COLO829 (cell line): ENCODE measurements around the gene PARP1.
A peak's percentile ranks its signal among the peaks of the same experiment; 100 is the strongest.
"Not testable (repeated sequence)": the region's sequence is repeated elsewhere in the genome, so short reads cannot be mapped to it uniquely, and the experiment has no call there.

Experiments
- DNase-seq: peaks from one replicate; pipeline ENCODE4 v3.0.0; 2012; ENCODE audit warnings: low spot score

The PARP1 gene

DNA sequence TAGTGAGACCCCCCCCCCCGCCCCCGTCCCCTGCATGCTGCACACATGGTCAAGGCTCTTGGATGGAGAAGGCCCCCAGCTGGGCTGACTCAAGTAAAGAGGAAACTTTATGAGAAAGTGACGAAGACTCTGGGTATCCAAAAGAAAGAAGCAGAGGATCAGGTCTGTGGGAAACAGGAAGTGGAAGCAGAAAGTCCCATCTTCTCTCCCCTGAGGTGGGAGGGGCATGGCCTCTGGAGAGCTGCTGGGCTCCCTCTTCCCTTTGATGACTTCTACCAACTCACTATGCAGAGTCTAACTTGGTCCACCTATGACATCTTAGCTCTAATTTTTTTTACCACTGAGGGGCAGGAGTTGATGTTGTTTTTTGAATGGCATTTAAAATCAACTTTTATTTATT is 56.2 kb downstream of the PARP1 start:
- no peak for DNase-seq

DNA sequence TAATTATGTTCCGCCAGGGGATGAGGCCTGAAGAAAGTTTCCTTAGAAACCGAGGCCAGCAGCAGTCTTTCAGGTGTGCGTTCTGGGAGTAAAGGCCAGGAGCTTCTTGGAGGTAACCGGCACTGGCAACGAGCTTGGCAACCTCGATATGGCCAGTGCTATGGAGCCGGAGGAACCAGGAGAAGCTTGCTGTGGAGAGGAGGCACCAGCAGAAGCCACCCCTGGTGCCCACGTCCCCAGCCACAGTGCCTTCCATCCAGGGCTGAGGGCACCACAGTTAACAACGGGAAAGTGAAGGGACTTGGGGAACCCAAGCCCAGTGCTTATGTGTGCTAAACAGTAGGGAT is 57.4 kb downstream of the PARP1 start:
- DNase-seq = no peak

DNA sequence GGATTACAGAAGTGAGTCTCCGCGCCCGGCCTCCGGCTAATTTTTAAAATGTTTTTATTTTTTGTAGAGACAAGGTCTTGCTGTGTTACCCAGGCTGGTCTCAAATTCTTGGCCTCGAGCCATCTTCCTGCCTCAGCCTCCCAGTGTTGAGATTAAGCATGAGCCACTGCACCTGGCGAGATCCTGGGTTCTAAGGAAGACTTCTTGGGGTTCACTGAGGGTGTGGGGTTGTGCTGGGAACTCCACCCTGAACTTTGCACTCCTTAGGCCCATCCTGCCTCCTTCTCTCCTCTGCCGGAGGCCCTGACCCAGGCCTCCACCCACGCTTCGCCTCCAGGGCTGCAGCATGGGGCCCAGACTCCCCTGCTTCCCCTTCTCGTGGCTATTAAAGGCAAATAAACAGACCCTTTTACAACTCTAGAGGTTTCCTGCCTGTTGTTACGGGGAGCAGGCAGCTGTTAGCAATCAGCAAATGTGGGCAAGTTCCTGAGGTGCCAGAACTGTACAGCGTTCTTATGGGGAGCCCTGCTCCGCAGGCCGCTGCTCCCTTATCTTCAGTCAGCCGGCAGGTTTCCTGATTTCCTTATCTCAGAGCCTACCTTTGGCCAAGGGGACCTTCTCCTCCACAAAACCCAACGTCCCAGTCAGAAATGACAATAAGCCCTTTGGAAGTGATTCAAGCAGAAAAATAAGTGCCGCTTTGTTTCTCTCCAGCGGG is 57.9 kb downstream of the PARP1 start:
- DNase-seq = peak; percentile 42

DNA sequence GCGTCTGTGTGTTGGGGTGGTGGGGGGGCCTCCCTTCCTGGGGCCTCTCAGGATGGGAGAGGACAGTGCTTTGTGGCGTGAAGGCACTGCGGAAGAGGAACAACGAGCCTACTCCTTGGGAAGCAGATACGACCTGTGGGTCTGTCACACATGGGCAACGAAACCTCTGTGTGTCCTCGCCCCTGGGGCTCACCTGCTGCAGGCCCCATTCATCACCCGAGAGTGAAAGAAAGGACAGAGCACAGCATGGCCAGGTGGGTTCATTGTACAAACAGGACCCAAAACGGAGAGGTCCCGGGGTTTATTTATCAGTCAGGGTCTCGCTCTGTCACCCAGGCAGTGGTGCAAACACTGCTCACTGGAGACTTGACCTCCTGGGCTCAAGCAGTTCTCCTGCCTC is 58.8 kb downstream of the PARP1 start:
- DNase-seq = no peak

DNA sequence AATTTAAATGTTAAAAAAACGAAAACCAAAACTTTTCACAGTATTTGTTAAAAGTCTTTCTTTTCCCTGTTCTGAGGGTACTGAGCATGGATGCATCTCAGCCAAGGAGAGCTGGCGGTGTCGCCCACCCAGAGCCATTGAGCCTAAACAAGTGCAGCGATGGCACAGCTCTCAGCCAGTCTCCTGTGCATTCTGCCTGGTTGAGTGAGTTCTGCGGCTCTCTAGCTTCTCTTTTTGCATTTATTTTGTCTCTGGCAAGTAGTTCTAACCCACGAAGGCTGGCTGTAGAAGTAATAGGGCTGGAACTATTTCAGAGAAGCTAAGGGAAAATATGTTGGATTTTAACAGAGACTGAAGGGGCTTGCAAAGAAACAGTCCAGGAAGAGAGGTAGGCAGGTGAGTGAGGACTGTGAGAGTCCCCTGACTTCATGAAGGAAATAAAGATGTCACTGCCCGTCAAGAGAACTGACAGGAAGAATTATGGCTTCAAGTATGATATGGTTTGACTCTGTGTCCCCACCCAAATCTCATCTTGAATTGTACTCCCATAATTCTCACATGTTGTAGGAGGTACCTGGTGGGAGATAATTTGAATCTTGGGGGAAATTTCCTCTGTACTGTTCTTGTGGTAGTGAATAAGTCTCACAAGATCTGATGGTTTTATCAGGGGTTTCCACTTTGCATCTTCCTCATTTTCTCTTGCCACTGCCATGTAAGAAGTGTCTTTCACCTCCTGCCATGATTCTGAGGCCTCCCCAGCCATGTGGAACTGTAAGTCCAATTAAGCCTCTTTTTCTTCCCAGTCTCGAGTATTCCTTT is 63.2 kb downstream of the PARP1 start:
- no peak for DNase-seq

DNA sequence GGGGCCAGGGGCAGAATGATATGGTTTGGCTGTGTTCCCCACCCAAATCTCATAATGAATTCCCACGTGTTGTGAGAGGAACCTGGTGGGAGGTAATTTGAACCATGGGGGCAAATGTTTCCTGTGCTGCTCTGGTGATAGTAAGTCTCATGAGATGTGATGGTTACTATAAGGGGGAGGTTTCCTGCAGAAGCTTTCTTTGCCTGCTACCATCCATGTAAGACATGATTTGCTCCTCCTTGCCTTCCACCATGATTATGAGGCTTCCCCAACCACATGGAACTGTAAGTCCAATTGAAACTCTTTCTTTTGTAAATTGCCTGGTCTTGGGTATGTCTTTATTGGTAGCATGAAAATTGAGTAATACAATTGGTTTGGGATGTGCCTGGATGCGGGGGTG is 65.2 kb downstream of the PARP1 start:
- no peak for DNase-seq

DNA sequence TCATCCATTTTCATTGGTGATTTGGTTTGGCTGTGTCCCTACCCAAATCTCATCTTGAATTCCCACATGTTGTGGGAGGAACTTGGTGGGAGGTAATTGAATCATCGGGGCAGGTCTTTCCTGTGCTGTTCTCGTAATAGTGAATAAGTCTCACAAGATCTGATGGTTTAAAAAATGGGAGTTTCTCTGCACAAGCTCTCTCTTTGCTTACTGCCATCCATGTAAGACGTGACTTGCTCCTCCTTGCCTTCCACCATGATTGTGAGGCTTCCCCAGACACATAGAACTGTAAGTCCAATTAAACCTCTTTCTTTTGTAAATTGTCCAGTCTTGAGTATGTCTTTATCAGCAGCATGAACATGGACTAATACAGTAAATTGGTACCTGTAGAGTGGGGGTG is 67.8 kb downstream of the PARP1 start:
- DNase-seq = not testable (repeated sequence)

DNA sequence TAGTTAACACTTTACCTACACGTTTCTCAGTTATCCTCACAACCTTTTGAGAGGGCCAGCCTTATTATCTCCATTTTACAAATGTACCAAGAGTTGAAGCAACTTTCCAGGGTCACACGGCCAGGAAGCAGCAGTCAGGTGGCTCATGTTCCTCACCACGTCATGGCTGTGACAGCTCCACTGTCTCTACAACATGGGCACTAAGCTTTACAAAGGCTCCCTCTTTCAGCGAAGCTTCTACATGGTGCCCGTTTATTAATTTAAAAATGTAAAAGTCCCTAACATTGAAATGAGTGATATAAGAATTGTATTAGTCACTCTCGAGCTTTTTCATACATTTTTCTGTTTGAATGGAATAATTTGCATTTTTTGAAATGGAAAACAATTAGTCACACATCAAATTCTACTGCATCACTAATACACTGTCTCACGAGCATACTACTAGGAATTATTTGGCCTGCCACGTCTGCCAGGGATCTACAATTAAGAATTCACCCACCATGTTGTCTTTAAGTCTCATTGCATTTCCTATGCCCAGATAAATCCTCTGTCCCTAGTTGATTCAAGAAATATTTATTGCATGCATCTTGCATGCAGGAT is 70.5 kb downstream of the PARP1 start:
- no peak for DNase-seq

DNA sequence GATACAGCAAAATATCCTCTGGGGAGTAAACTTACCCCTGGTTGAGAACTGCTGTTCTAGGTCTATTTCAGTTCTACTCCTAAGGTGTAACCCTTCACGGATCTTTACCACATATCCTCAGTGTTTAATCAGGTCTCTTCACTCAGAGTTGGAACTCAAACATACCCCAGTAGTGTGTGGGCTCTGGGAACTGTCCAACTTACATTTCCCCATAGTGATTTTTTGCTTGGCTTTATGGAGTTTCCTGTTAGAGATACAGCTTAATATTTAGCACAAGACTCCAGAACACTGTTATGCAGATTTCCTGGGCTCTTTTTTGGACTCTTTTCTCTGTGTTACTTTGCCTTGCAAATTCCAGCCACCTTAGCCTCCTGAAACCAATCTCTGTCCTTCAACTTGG is 72.2 kb downstream of the PARP1 start:
- DNase-seq = no peak

DNA sequence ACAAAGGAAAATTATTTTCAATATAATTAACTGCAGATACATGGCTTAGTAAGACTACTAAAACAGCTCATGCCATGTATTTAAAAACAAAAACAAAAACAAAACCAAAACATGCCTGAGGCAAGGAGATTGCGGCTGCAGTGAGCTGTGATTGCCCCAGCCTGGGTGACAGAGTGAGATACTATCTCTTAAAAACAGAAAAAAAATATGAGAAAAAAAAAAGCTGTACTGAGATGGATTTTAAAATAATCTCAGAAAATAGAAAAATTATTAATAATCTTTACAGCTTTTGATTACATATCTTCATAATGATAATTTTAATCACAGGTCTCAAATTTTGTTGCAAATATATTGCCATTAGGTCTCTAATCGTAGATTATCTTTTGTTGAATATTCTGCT is 74.9 kb downstream of the PARP1 start:
- no peak for DNase-seq

DNA sequence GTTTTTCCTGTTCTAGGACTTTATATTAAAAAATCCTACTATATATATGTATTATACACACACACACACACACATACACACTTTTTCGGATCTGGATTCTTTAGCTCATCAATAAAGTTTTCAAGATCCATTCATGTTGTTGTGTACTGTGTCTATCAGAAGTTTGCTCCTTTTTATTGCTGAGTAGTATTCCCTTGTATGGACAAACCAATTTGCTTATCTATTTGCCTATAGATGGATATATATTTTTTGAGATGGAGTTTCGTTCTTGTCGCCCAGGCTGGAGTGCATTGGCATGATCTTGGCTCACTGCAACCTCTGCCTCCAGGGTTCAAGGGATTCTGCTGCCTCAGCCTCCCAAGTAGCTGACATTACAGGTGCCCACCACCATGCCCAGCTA is 78.7 kb downstream of the PARP1 start:
- no peak for DNase-seq

DNA sequence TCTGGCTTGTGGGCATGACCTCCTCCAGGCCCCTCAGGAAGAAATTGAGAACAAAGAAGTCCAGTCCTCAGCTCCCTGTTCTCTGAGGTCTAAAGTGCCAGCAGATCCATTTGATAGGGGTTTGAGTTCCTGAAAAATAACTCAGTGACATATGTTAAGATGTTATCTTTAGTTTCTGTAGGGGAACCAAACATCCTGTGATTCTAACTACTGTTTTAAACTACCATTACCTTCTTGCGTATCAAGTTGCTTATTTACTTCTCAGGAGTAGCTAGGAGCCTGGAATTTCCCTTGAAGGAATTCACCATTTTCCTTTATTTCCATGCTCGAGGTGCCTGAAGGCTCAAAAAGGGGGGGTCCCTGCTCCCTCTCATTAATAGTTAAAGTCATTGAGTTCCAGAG is 80.1 kb downstream of the PARP1 start:
- DNase-seq = no peak

DNA sequence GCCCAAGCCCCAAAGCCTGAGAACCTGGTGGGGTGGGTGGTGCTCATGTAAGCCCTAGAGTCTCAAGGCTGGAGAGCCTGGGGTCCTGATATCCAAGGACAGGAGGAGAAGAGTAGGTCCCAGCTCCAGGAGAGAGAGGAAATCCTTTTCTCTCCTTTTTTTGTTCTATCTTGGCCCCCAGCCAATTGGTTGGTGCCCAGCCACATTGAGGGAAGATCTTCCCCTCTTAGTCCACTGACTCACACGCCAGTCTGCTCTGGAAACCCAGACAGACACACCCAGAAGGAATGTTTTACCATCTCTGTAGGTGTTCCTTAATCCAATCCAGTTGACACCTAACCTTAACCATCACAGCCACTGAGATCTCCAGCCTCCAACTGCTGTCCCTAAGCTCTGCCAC is 82.7 kb downstream of the PARP1 start:
- DNase-seq = no peak

DNA sequence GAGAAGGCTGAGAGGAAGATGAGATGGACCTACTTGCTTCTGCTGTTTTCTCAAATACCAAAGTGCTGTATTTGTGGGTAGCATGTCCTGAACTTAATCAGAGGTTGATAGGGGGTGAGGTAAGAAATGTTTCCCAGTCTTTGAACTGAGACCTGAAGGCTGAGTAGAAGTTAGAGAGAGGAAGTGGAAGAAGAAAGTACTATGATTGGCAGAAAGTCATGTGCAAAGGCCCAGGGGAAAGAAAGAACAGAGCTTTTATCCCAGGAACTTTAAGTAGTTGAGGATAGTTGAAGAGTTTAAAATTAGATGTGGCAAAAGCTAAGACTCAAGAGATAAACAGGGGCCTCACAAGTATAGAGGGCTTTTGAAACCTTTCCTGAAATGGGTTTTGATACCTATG is 83.4 kb downstream of the PARP1 start:
- DNase-seq = no peak

DNA sequence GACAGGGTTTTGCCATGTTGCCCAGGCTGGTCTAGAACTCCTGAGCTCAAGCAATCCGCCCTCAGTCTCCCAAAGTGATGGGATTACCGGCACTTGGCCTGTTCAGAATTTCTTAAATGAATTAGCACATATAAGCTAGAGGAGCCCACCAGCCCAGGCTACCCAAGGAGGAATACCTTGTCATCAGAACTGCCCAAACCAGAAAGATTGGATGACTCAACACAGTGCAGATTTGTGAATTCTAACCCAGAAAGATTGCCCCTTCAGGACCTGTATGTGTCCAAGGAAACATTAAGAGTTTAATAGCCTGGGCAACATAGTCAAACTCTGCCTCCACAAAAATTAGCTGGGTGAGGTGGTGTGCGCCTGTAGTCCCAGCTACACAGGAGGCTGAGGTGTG is 84.9 kb downstream of the PARP1 start:
- no peak for DNase-seq

DNA sequence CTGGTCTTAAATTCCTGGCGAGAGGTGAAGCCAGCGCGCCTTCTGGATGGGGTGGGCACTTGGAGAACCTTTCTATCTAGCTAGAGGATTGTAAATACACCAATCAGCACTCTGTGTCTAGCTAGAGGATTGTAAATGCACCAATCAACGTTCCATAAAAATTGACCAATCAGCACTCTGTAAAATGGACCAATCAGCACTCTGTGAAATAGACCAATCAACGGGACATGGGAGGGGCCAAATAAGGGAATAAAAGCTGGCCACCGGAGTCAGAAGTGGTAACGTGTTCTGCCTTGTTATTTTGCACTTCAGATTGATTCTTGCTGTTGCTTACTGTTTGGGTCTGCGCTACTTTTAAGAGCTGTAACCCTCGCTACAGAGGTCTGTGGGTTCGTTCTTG is 87.0 kb downstream of the PARP1 start:
- no peak for DNase-seq

DNA sequence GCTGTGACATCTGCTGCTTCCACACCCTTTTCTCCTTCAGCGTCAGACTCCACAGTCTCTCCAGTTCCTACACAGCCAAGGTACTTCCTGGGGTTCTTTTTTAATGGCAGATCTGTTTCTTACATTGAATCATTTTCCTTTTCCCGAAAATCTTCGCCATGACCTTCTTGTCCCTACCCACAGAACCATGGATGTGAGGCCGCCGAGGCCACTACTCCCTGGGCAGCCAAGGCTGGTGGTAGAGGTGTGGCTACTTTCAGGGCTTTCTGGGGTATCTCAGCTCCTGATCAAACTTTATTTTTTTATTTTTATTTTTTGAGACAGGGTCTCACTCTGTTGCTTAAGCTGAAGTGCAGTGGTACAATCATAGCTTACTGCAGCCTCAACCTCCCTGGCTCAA is 89.4 kb downstream of the PARP1 start:
- no peak for DNase-seq

DNA sequence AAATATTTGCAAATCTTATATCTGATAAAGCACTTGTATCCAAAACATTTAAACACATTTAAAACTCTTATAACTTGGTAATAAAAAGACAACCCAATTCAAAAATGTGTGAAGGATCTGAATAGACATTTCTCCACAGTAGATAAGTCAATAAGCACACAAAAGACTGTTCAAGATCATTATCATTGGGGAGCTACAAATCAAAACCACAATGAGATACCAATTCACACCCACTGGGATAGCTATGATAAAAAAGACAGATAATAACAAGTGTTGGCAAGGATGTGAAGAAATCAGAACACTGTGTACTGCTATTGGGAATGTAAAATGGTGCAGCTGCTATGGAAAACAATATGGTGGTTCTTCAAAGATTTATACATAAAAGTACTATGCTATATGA is 93.8 kb downstream of the PARP1 start:
- DNase-seq = no peak

DNA sequence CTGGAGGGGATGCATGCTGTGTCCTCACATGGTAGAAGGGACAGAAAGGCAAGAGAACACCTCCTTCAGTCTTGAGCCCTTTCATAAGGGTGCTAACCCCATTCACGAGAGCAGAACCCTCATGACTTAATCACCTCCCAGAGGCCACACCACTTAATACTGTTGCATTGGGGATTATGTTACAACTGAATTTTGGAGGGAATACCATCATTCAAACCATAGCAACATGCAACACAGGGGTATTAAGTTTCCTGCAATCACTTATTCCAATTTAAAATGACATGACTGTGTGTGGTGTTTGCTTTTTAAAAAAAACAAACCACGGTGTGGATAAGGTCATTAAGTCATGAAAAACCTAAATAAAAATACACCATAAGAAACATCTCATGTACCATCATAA is 95.8 kb downstream of the PARP1 start:
- no peak for DNase-seq

DNA sequence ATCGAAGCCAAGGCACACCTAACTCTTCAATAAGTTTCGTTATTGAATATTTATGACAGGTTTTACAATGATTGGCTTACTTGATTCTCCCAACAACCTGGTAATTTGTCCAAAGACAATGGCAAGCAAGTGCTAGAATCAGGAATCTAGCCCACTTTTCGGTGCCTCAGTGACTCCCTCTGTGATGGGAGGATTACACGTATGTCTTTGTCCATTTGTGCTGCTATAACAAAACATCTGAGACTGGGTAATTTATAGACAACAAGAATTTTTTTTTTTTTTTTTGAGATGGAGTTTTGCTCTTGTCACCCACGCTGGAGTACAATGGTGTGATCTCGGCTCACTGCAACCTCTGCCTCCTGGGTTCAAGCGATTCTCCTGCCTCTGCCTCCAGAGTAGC is 96.5 kb downstream of the PARP1 start:
- DNase-seq = no peak
